H4 (cell line): ENCODE results near the gene SOX12. TPM values are rescaled to one million over a fixed set of nuclear protein-coding genes. Genes with fewer than 3 reads are reported as not detected.
"Not testable (repeated sequence)": the region's sequence is repeated elsewhere in the genome, so short reads cannot be mapped to it uniquely, and the experiment has no call there.

Source experiments
- DNase-seq: peaks from one replicate; pipeline ENCODE4 v3.0.0-alpha.2; 2015; ENCODE audit warnings: low spot score
- total RNA-seq: library from RNA; depleted of rRNA; stranded (reverse); fragments of >200 nt; shearing (Covaris generic); gene quantifications from 2 replicates; pipeline ENCODE4 v1.2.3, GENCODE V29; 2014

SOX12 gene
- total RNA-seq, 1 experiment from 2014 or later, result 2.2 TPM

DNA sequence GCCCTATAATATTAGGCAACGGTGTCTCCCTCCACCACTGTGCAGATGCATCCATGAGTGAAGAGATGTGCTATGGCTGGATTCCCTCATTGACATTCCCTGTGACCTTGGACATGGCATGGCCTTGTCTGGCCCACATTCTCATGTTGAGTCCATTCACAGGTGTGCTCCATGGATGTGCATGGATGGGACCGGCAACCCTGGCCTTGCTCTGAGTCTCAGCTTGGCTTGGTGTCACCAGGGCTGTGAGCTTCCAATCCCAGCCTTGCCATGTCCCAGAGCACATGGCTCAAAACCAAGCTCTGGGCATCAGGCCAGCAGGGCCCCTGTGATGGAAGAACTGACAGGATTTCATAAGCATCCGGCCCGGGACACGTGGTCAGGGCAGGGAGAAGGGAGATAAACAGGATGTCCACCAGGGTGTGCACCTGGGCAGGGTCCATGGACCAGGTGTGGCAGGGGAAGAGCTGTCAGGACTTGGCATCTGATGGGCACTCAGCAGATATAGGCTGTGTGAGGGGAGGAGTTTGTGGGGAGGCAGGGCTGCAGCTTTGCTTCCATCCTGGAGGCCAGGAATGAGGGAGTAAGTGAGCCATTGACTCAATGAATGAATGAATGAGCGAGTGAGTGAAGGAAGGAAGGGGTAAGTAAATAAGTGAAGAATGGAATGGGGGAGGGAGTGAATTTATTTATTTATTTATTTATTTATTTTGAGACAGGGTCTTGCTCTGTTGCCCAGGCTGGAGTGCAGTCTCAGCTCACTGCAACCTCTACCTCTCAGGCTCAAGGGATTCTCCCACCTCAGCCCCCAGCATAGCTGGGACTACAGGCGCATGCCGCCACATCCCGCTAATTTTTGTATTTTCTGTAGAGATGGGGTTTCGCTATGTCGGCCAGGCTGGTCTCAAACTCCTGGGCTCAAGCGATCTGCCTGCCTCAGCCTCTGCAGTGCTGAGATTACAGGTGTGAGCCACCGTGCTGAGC, 37.2 kb downstream of the SOX12 start:
- peak; percentile 98 for DNase-seq

GRCh38 chr20:363319-364078, 38.1 kb downstream of the SOX12 start:
- DNase-seq, result no peak

GRCh38 chr20:364905-365794, 39.8 kb downstream of the SOX12 start:
- DNase-seq, result peak; percentile 69

DNA sequence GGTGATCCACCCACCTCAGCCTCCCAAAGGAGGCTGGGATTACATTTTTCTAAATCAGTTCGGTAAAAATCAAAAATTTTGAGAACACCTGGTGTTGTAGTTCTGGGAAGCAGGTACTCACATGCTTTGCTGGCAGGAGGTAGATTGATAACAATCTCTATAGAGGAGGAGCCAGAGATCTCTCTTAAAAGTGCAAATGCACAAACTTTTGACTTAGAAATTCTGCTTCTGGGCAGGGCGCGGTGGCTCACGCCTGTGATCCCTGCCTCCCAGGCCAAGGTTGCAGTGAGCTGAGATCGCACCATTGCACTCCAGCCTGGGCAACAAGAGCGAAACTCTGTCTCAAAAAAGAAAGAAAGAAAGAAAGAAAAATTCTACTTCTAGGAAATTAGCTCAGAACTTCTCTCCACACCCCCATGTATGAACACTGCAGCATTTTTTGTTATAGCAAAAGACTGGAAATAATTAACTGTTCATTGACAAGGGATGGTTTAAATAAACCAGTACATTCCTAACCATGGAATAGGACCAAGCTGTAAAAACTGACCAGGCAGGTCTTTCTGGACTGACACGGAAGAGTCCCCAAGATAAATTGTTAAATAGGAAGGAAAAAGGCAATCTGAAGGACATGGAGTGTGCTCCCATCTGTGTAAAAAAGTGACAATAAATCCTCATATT, 40.8 kb downstream of the SOX12 start:
- no peak for DNase-seq

DNA sequence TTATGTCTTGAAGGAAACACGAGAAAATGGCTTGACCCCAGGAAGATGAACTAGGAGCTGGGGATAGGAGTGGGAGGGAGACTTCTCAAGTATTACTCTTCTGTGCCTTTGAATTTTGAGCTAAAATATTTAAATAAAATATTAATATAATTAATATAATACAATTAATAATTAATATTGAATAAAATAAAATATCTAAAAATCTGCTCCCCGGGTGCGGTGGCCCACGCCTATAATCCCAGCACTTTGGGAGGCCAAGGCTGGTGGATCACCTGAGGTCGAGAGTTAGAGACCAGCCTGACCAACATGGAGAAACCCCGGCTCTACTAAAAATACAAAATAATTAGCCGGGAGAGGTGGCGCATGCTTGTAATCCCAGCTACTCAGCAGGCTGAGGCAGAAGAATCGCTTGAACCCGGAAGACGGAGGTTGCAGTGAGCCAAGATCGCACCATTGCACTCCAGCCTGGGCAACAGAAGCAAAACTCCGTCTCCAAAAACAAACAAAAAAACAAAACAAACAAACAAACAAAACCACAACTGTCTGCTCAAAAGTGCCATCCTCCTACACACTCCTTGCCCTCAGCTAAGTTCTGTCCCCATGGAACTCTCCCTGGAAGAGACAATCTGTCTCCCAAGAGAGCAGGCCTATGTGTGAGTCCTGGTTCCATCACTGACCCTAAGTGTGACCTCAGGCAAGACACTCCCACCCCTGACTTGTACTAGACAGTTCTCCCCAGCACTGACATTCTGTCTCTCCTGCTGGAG, 41.5 kb downstream of the SOX12 start:
- no peak for DNase-seq

DNA sequence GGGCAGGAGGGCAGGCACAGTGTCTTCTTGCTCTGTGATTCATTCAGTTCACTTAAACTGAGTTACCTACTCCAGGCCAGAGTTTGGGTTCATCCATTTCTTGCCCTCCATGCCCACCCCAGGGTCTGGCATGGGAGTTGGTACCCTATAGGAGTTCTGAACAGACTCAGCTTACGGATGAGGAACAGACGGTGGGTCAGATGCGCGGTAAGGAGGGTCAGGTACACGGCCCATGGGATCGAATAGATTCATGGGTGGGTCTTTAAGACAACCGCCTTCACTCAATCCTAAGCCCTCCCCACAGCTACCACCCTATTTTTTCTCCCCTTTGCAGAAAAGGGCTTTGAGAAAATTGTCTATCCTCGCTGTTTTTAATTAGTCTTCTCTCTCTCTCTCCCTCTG, 42.1 kb downstream of the SOX12 start:
- DNase-seq, result no peak

DNA sequence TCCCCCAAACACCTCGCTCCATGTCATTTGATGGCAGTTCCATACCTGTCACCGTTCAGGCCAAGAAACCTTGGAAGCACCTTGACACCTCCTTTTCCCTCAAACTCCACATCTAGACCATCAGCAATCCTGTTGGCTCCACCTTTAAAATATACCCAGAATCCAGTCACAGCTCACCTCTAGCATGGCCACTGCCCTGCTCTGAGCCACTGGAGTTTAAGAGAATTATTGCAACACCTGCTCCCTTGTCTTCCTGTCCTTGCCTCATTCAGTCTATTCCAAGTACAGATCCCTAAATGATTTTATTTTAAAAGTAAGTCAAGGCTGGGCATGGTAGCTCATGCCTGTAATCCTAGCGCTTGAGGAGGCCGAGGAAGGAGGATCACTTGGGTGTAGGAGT, 43.6 kb downstream of the SOX12 start:
- no peak for DNase-seq

DNA sequence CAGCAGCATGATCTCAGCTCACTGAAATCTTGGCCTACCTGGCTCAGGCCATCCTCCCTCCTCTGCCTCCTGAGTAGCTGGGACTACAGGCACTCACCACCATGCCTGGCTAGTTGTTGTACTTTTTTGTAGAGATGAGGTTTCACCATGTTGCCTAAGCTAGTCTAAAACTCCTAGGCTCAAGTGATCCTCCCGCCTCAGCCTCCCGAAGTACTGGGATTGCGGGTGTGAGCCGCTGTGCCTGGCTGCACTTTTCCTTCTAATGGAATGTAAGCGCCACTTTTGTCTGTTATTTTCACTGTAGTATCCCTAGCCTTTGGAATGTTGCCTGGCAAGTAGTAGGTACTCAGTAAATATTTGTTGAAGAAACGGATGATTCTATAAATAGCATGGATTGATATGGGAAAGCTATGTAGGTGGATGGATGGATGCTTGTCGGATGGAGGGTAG, 44.8 kb downstream of the SOX12 start:
- DNase-seq, result no peak

- no peak for DNase-seq
Observed at GRCh38 chr20:370977-371754, 45.8 kb downstream of the SOX12 start.

GRCh38 chr20:371755-372542, 46.6 kb downstream of the SOX12 start:
- DNase-seq, result peak; percentile 98

DNA sequence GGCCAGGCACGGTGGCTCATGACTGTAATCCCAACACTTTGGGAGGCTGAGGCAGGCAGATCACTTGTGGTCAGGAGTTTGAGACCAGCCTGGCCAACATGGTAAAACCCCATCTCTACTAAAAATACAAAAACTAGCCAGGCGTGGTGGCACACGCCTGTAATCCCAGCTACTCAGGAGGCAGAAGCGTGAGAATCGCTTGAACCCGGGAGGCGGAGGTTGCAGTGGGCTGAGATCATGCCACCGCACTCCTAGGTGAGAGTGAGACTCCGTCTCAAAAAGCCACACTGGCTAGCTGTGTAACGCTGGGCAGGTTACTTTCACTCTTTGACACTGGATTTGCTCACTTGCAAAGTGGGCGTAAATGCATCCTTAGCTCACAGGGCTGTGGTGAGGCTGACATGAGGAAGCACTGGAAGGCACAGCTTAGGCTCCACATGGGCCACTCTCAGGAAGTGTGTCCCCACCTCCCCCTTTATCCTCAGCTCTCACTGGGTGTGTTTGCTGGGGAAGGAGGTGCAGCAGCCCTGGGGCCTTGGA, 47.3 kb downstream of the SOX12 start:
- DNase-seq, result not testable (repeated sequence)

GRCh38 chr20:373171-373890, 48.0 kb downstream of the SOX12 start:
- DNase-seq, result peak; percentile 83

DNA sequence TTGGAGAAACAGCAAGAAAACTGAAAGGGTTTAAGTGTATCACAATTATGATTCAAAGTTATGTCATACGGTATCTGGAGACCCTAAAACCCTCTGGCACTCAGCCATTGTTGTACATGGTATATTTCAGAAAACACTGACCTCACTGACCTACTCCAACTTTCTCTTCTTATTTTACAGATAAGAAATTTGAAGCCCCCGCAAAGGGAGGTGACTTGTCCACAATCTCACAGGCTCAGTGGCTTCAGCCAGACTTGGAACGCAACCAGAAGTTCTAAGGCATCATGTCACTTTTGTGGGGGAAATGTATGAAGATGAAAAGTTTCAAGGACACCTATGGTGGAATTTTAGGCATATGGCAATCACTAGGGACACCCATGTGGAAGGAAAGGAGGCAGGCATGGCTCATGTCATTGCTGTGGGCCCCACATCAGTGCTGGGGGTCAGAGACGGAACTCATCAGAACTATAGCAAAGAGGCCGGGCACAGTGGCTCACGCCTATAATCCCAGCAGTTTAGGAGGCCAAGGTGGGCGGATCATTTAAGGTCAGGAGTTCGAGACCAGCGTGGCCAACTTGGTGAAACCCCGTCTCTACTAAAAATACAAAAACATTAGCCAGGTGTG, 50.0 kb downstream of the SOX12 start:
- no peak for DNase-seq

GRCh38 chr20:376089-376488, 50.7 kb downstream of the SOX12 start:
- no peak for DNase-seq

DNA sequence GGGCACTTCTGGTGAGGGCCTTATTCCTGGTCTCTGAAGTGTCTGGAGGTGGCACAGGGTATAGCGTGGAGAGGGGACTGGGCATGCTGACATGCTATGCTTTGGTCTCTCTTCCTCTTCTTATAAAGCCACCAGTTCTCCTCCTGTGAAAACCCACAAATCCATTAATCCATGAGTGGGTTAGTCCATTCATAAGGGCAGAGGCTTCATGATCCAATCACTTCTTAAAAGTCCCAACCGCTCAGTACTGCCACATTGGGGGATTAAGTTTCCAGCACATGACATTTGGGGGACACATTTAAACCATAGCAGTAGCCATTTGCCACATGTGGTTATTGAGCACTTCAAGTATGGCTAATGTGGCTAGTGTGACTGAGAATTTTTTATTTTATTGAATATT, 51.4 kb downstream of the SOX12 start:
- no peak for DNase-seq

- DNase-seq, result not testable (repeated sequence)
Observed at GRCh38 chr20:377578-377977, 52.2 kb downstream of the SOX12 start.

GRCh38 chr20:378961-379336, 53.6 kb downstream of the SOX12 start:
- DNase-seq, result no peak
